Heart right ventricle (tissue), 16 donors: ENCODE results near the gene SAPCD2. TPM values are rescaled to one million over a fixed set of nuclear protein-coding genes. Genes with fewer than 3 reads are reported as not detected.

Source experiments
- ATAC-seq, 8 donors: fragments of 200-7000 bp; cut with Tn5 transposase; one replicate each; pipeline ENCODE4 v1.9.1; 2020; ENCODE audit warnings: mild to moderate bottlenecking in 8 of 8, moderate library complexity in 8 of 8, moderate number of reproducible peaks in 1 of 8
- DNase-seq, 2 donors: peaks; one replicate each; pipeline ENCODE4 v3.0.0-alpha.2; 2020
- H3K27ac ChIP-seq, 10 donors: fragments of 200-600 bp; sonication (generic) in 2 of 10; one replicate each; pipeline versions ENCODE4 v1.5.0 to v1.8.0; 2020 to 2022; ENCODE audit warnings: mild to moderate bottlenecking in 3 of 10
- H3K27me3 ChIP-seq, 7 donors: fragments of 200-600 bp; one replicate each; pipeline ENCODE4 v1.8.0; 2021 to 2022; ENCODE audit warnings: mild to moderate bottlenecking in 2 of 7
- H3K36me3 ChIP-seq, 9 donors: fragments of 200-600 bp; sonication (generic) in 1 of 9; one replicate each; pipeline versions ENCODE4 v1.5.0 to v1.8.0; 2020 to 2022; ENCODE audit warnings: mild to moderate bottlenecking in 2 of 9
- H3K4me1 ChIP-seq, 9 donors: fragments of 200-600 bp; sonication (generic) in 1 of 9; one replicate each; pipeline versions ENCODE4 v1.5.0 to v1.8.0; 2020 to 2022; ENCODE audit warnings: mild to moderate bottlenecking in 4 of 9
- H3K4me3 ChIP-seq, 10 donors: fragments of 200-600 bp; sonication (generic) in 2 of 10; one replicate each; pipeline versions ENCODE4 v1.5.0 to v1.8.0; 2020 to 2022; ENCODE audit warnings: mild to moderate bottlenecking in 7 of 10, moderate library complexity in 2 of 10
- H3K9me3 ChIP-seq, 11 donors: fragments of 200-600 bp in 10 of 11; sonication (generic) in 2 of 11; one replicate each; pipeline versions ENCODE4 v1.5.0 to v1.8.0; 2013 to 2022; ENCODE audit warnings: mild to moderate bottlenecking in 2 of 11, control low read depth in 1 of 11, moderate library complexity in 1 of 11
- CTCF ChIP-seq, 9 donors: fragments of 200-600 bp; sonication (generic) in 2 of 9; IDR thresholded peaks; one replicate each; pipeline versions ENCODE4 v1.5.0 to v1.8.0; 2021 to 2022; ENCODE audit warnings: antibody characterized with exemption in 9 of 9, mild to moderate bottlenecking in 5 of 9, moderate library complexity in 1 of 9
- WGBS, 2 donors: extraction: QIAGEN DNeasy Blood & Tissue Kit; methylation state at CpG; one replicate each; pipeline ENCODE4 v1.1.7; 2013; ENCODE audit warnings: inconsistent platforms in 1 of 2; 5-methylcytosine and 5-hydroxymethylcytosine counted together
- intact Hi-C, 10 donors: fragments of 100-400 bp; cut with DNase I; formaldehyde crosslinking; loops; one replicate each; pipeline versions ENCODE4 v1.11.1 to v1.14.2; 2022
- polyA plus RNA-seq, 2 donors: library from polyadenylated mRNA; stranded (reverse); fragments of 200-250 nt; gene quantifications; one replicate each; pipeline ENCODE4 v1.2.3, GENCODE V29; 2013
- total RNA-seq, 10 donors: library from RNA; stranded (reverse); fragmentation: NEBNext Ultra II Directional in 3 of 10; extraction: Animal tissue kit (Norgen Biotek cat#: 25700) in 3 of 10; gene quantifications; one replicate each; pipeline versions ENCODE4 v1.2.1 to v1.2.4, GENCODE V29; 2021 to 2023
- donor health status: Arrhythmogenic right ventricular cardiomyopathy.
- donor health status: ischemic (EF 13 %, LVEDD 7.1; RV severe dilation, severe dysfunction).
- donor health status: healthy with polysubstance abuse.
- donor health status: DM: no; HTN: yes; CAD: no.
- donor health status: DM: no; HTN: no; CAD: no.
- donor health status: ischemic (EF 25% LVEDD 6.9; RV normal size, moderate dysfunction).
- donor health status: ischemic (EF 25% LVEDD 5.7; RV mildly dilated, moderate dysfunction).
- donor health status: healthy.
- donor health status: DM: yes; HTN: yes; CAD: no.
- donor health status: Ischemic cardiomyopathy.
- donor health status: ischemic (EF 35%, LVEDD 5.7; RV mildly dilated, moderate dysfunction).
- donor health status: nonischemic (EF 11% LVEDD 7.7; RV severe dilation, severe dysfunction).
- donor health status: DM: yes; HTN: yes; CAD: no.
- donor health status: PGD.
- donor health status: ischemic (EF 29% LVEDD 5.4; RV normal size, mild dysfunction).
- donor health status: nonischemic (EF 23%, LVEDD 6.1; RV moderate dilation, normal function).

SAPCD2 gene
- total and polyA plus RNA-seq, 12 donors, result 0.06 to 1.1 (median 0.13) TPM; not detected in 1

GRCh38 chr9:137044502-137045177 lies 25.7 kb downstream of the SAPCD2 start:
- Histone ChIP-seq H3K36me3 (peaks cover 0 to 31% (median 8%) of the 10 kb centered on the region in 9 donors), H3K4me1 (peaks cover 27 to 62% (median 40%) of the 10 kb centered on the region in 9 donors), H3K9me3 (no peaks in the 10 kb centered on the region), H3K27ac (peak overlapping the region; percentile 78 to 92 (median 88)), H3K4me3 (peak overlapping the region; percentile 44 to 80 (median 68)), H3K27me3 (peaks cover 0 to 60% (median 26%) of the 10 kb centered on the region in 7 donors)
- WGBS, 2 donors, result 41 to 58% methylated on average over 18 of the region's 18 CpGs
- intact Hi-C loops, result no loop called here
- ATAC-seq (peak in 6 of 8 donors; percentile 10 to 35 (median 20)), DNase-seq (no peak)
- no peak for TF ChIP-seq CTCF (IDR thresholded peaks at IDR 0.05)

- Histone ChIP-seq H3K4me3 (peak overlapping the region in 9 of 10 donors; percentile 57 to 80 (median 72)), H3K9me3 (no peaks in the 10 kb centered on the region), H3K4me1 (peaks cover 27 to 60% (median 40%) of the 10 kb centered on the region in 9 donors), H3K27ac (peak overlapping the region; percentile 78 to 92 (median 88)), H3K36me3 (peaks cover 2 to 37% (median 14%) of the 10 kb centered on the region in 9 donors), H3K27me3 (peaks cover 0 to 54% (median 20%) of the 10 kb centered on the region in 7 donors)
- no peak for TF ChIP-seq CTCF (IDR thresholded peaks at IDR 0.05)
- WGBS, 2 donors, result 66 to 81% methylated on average over 12 of the region's 12 CpGs
- DNase-seq (no peak), ATAC-seq (peak in 1 of 8 donors; percentile 1)
- intact Hi-C loops, result no loop called here
Observed at GRCh38 chr9:137044037-137044436, 26.3 kb downstream of the SAPCD2 start.

GRCh38 chr9:137042751-137043727 lies 27.3 kb downstream of the SAPCD2 start:
- Histone ChIP-seq H3K4me1 (peaks cover 27 to 56% (median 37%) of the 10 kb centered on the region in 9 donors), H3K36me3 (peaks cover 4 to 47% (median 20%) of the 10 kb centered on the region in 9 donors), H3K27ac (peak overlapping the region; percentile 78 to 92 (median 88)), H3K27me3 (peaks cover 0 to 44% (median 12%) of the 10 kb centered on the region in 7 donors), H3K4me3 (peak overlapping the region in 9 of 10 donors; percentile 57 to 80 (median 72)), H3K9me3 (no peaks in the 10 kb centered on the region)
- intact Hi-C loops, result no loop called here
- ATAC-seq, result peak; percentile 47 to 74 (median 61)
- no peak for TF ChIP-seq CTCF (IDR thresholded peaks at IDR 0.05)
- peak; percentile 69 to 85 for DNase-seq
- 62 to 72% methylated on average over 30 to 36 of the region's 36 CpGs for WGBS, 2 donors

GRCh38 chr9:137041124-137041523 lies 29.2 kb downstream of the SAPCD2 start:
- Histone ChIP-seq H3K36me3 (peaks cover 4 to 56% (median 20%) of the 10 kb centered on the region in 9 donors), H3K27ac (peak overlapping the region in 5 of 10 donors; percentile 25 to 92 (median 43)), H3K4me1 (peaks cover 20 to 49% (median 30%) of the 10 kb centered on the region in 9 donors), H3K9me3 (no peaks in the 10 kb centered on the region), H3K4me3 (no peak overlapping the region), H3K27me3 (peaks cover 0 to 25% (median 0%) of the 10 kb centered on the region in 7 donors)
- no peak for TF ChIP-seq CTCF (IDR thresholded peaks at IDR 0.05)
- DNase-seq (no peak), ATAC-seq (no peak)
- intact Hi-C loops, result no loop called here
- WGBS, 2 donors, result 64 to 67% methylated on average over 15 to 16 of the region's 16 CpGs
